BE2C (cell line): ENCODE results near the gene CCDC178.
"Not testable (repeated sequence)": the region's sequence is repeated elsewhere in the genome, so short reads cannot be mapped to it uniquely, and the experiment has no call there.

Experiments
- DNase-seq: peaks from one replicate; pipeline ENCODE4 v3.0.0-alpha.2; 2020
- H3K27me3 ChIP-seq: fragments of 250-450 bp; sonication (Bioruptor Pico); 2 replicates; pipeline ENCODE4 v1.5.1; 2020; ENCODE audit warnings: mild to moderate bottlenecking
- H3K36me3 ChIP-seq: fragments of 250-450 bp; sonication (Bioruptor Pico); 2 replicates; pipeline ENCODE4 v1.5.1; 2020; ENCODE audit warnings: mild to moderate bottlenecking
- H3K4me1 ChIP-seq: fragments of 250-450 bp; sonication (Bioruptor Pico); 2 replicates; pipeline ENCODE4 v1.5.1; 2020
- H3K4me3 ChIP-seq: 2 replicates; pipeline ENCODE4 v1.5.1; 2011; ENCODE audit warnings: low read depth, low read length
- H3K9me3 ChIP-seq: fragments of 250-450 bp; sonication (Bioruptor Pico); 2 replicates; pipeline ENCODE4 v1.5.1; 2020
- TF ChIP-seq, protein P1 (sequence below): IDR thresholded peaks from 2 replicates; pipeline ENCODE4 v1.5.1; 2012; ENCODE audit warnings: mild to moderate bottlenecking, low read depth, low read length

CCDC178 gene

GRCh38 chr18:33432857-33433256 lies 7.7 kb downstream of the CCDC178 start:
- no peak for DNase-seq
- Histone ChIP-seq H3K9me3 (no peaks in the 10 kb centered on the region), H3K27me3 (no peaks in the 10 kb centered on the region), H3K4me1 (no peaks in the 10 kb centered on the region), H3K36me3 (no peaks in the 10 kb centered on the region), H3K4me3 (no peak overlapping the region)
- TF ChIP-seq, protein P1, sequence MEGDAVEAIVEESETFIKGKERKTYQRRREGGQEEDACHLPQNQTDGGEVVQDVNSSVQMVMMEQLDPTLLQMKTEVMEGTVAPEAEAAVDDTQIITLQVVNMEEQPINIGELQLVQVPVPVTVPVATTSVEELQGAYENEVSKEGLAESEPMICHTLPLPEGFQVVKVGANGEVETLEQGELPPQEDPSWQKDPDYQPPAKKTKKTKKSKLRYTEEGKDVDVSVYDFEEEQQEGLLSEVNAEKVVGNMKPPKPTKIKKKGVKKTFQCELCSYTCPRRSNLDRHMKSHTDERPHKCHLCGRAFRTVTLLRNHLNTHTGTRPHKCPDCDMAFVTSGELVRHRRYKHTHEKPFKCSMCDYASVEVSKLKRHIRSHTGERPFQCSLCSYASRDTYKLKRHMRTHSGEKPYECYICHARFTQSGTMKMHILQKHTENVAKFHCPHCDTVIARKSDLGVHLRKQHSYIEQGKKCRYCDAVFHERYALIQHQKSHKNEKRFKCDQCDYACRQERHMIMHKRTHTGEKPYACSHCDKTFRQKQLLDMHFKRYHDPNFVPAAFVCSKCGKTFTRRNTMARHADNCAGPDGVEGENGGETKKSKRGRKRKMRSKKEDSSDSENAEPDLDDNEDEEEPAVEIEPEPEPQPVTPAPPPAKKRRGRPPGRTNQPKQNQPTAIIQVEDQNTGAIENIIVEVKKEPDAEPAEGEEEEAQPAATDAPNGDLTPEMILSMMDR, result no peak

- no peaks in the 10 kb centered on the region for H3K36me3 ChIP-seq
- no peak overlapping the region for H3K4me3 ChIP-seq
- no peak for DNase-seq
- no peaks in the 10 kb centered on the region for H3K9me3 ChIP-seq
- TF ChIP-seq, protein P1, result no peak
- no peaks in the 10 kb centered on the region for H3K4me1 ChIP-seq
- H3K27me3 ChIP-seq, result no peaks in the 10 kb centered on the region
Measured at GRCh38 chr18:33427549-33427948, 13.0 kb downstream of the CCDC178 start.

- Histone ChIP-seq H3K4me1 (no peaks in the 10 kb centered on the region), H3K4me3 (no peak overlapping the region), H3K9me3 (no peaks in the 10 kb centered on the region), H3K27me3 (no peaks in the 10 kb centered on the region), H3K36me3 (no peaks in the 10 kb centered on the region)
- no peak for DNase-seq
- TF ChIP-seq, protein P1, result no peak
Measured at GRCh38 chr18:33424266-33424946, 16.1 kb downstream of the CCDC178 start.

DNA sequence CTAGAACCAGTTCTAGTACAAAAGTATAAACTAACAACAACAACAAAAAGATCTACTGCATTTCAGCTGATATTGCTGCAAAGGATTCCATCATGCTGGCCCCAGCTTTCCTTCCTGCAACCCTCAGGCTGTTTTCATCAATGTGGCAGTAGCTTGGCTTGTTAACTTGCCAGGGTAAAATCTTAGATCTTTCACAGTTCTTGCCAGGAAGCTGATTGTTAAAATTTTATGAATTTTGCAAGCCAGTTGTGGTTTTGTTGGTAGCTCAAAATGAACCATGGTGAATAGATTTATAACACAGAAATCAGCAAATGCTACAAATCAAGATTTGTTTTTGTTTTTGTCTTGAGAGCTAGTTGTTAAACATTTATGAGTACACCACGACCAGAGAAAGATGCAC lies 19.3 kb downstream of the CCDC178 start:
- Histone ChIP-seq H3K27me3 (no peaks in the 10 kb centered on the region), H3K9me3 (no peaks in the 10 kb centered on the region), H3K4me1 (no peaks in the 10 kb centered on the region), H3K4me3 (no peak overlapping the region), H3K36me3 (no peaks in the 10 kb centered on the region)
- no peak for DNase-seq
- TF ChIP-seq, protein P1, result no peak

- H3K4me1 ChIP-seq, result no peaks in the 10 kb centered on the region
- no peaks in the 10 kb centered on the region for H3K36me3 ChIP-seq
- H3K9me3 ChIP-seq, result no peaks in the 10 kb centered on the region
- DNase-seq, result no peak
- no peaks in the 10 kb centered on the region for H3K27me3 ChIP-seq
- TF ChIP-seq, protein P1, result no peak; the same call in 1 of the 2 replicates
- H3K4me3 ChIP-seq, result no peak overlapping the region
Measured at GRCh38 chr18:33404244-33404873, 36.2 kb downstream of the CCDC178 start.

DNA sequence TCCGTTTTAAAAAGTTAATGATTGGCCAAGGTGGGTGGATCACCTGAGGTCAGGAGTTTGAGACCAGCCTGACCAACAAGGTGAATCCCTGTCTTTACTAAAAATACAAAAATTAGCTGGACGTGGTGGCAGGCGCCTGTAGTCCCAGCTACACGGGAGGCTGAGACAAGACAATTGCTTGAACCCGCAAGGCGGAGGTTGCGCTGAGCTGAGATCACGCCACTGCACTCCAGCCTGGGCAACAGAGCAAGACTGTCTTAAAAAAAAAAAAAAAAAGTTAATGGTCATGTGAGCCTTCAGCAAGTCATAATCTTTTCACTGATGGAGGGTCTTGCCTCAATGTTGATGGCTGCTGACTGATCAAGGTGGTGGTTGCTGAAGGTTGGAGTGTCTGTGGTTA lies 41.6 kb downstream of the CCDC178 start:
- not testable (repeated sequence) for H3K4me3 ChIP-seq, H3K9me3 ChIP-seq, H3K4me1 ChIP-seq, H3K36me3 ChIP-seq, H3K27me3 ChIP-seq, DNase-seq
